Heart right ventricle (tissue), 16 donors: ENCODE data around the gene TTLL12. TPM values are rescaled to one million over a fixed set of nuclear protein-coding genes. Genes with fewer than 3 reads are reported as not detected.

Experiments used
- ATAC-seq, 8 donors: fragments of 200-7000 bp; cut with Tn5 transposase; one replicate each; pipeline ENCODE4 v1.9.1; 2020; ENCODE audit warnings: mild to moderate bottlenecking in 8 of 8, moderate library complexity in 8 of 8, moderate number of reproducible peaks in 1 of 8
- DNase-seq, 2 donors: peaks; one replicate each; pipeline ENCODE4 v3.0.0-alpha.2; 2020
- H3K27ac ChIP-seq, 10 donors: fragments of 200-600 bp; sonication (generic) in 2 of 10; one replicate each; pipeline versions ENCODE4 v1.5.0 to v1.8.0; 2020 to 2022; ENCODE audit warnings: mild to moderate bottlenecking in 3 of 10
- H3K27me3 ChIP-seq, 7 donors: fragments of 200-600 bp; one replicate each; pipeline ENCODE4 v1.8.0; 2021 to 2022; ENCODE audit warnings: mild to moderate bottlenecking in 2 of 7
- H3K36me3 ChIP-seq, 9 donors: fragments of 200-600 bp; sonication (generic) in 1 of 9; one replicate each; pipeline versions ENCODE4 v1.5.0 to v1.8.0; 2020 to 2022; ENCODE audit warnings: mild to moderate bottlenecking in 2 of 9
- H3K4me1 ChIP-seq, 9 donors: fragments of 200-600 bp; sonication (generic) in 1 of 9; one replicate each; pipeline versions ENCODE4 v1.5.0 to v1.8.0; 2020 to 2022; ENCODE audit warnings: mild to moderate bottlenecking in 4 of 9
- H3K4me3 ChIP-seq, 10 donors: fragments of 200-600 bp; sonication (generic) in 2 of 10; one replicate each; pipeline versions ENCODE4 v1.5.0 to v1.8.0; 2020 to 2022; ENCODE audit warnings: mild to moderate bottlenecking in 7 of 10, moderate library complexity in 2 of 10
- H3K9me3 ChIP-seq, 11 donors: fragments of 200-600 bp in 10 of 11; sonication (generic) in 2 of 11; one replicate each; pipeline versions ENCODE4 v1.5.0 to v1.8.0; 2013 to 2022; ENCODE audit warnings: mild to moderate bottlenecking in 2 of 11, control low read depth in 1 of 11, moderate library complexity in 1 of 11
- CTCF ChIP-seq, 9 donors: fragments of 200-600 bp; sonication (generic) in 2 of 9; IDR thresholded peaks; one replicate each; pipeline versions ENCODE4 v1.5.0 to v1.8.0; 2021 to 2022; ENCODE audit warnings: antibody characterized with exemption in 9 of 9, mild to moderate bottlenecking in 5 of 9, moderate library complexity in 1 of 9
- WGBS, 2 donors: extraction: QIAGEN DNeasy Blood & Tissue Kit; methylation state at CpG; one replicate each; pipeline ENCODE4 v1.1.7; 2013; ENCODE audit warnings: inconsistent platforms in 1 of 2; 5-methylcytosine and 5-hydroxymethylcytosine counted together
- intact Hi-C, 10 donors: fragments of 100-400 bp; cut with DNase I; formaldehyde crosslinking; loops; one replicate each; pipeline versions ENCODE4 v1.11.1 to v1.14.2; 2022
- polyA plus RNA-seq, 2 donors: library from polyadenylated mRNA; stranded (reverse); fragments of 200-250 nt; gene quantifications; one replicate each; pipeline ENCODE4 v1.2.3, GENCODE V29; 2013
- total RNA-seq, 10 donors: library from RNA; stranded (reverse); fragmentation: NEBNext Ultra II Directional in 3 of 10; extraction: Animal tissue kit (Norgen Biotek cat#: 25700) in 3 of 10; gene quantifications; one replicate each; pipeline versions ENCODE4 v1.2.1 to v1.2.4, GENCODE V29; 2021 to 2023
- donor health status: Arrhythmogenic right ventricular cardiomyopathy.
- donor health status: ischemic (EF 13 %, LVEDD 7.1; RV severe dilation, severe dysfunction).
- donor health status: healthy with polysubstance abuse.
- donor health status: DM: no; HTN: yes; CAD: no.
- donor health status: DM: no; HTN: no; CAD: no.
- donor health status: ischemic (EF 25% LVEDD 6.9; RV normal size, moderate dysfunction).
- donor health status: ischemic (EF 25% LVEDD 5.7; RV mildly dilated, moderate dysfunction).
- donor health status: healthy.
- donor health status: DM: yes; HTN: yes; CAD: no.
- donor health status: Ischemic cardiomyopathy.
- donor health status: ischemic (EF 35%, LVEDD 5.7; RV mildly dilated, moderate dysfunction).
- donor health status: nonischemic (EF 11% LVEDD 7.7; RV severe dilation, severe dysfunction).
- donor health status: DM: yes; HTN: yes; CAD: no.
- donor health status: PGD.
- donor health status: ischemic (EF 29% LVEDD 5.4; RV normal size, mild dysfunction).
- donor health status: nonischemic (EF 23%, LVEDD 6.1; RV moderate dilation, normal function).

The TTLL12 gene
- total and polyA plus RNA-seq, 12 donors: 8.0 to 18.9 (median 9.6) TPM

GRCh38 chr22:43176090-43176489 lies 10.8 kb downstream of the TTLL12 start:
- ATAC-seq: peak in 1 of 8 donors; percentile 11
- 70 to 81% methylated on average over 15 of the region's 15 CpGs for WGBS, 2 donors
- Histone ChIP-seq H3K27ac (no peak overlapping the region), H3K4me3 (no peak overlapping the region), H3K9me3 (no peaks in the 10 kb centered on the region), H3K36me3 (peaks cover 0 to 80% (median 24%) of the 10 kb centered on the region in 9 donors), H3K27me3 (no peaks in the 10 kb centered on the region), H3K4me1 (no peaks in the 10 kb centered on the region)
- DNase-seq: no peak
- intact Hi-C loops: no loop called here
- TF ChIP-seq CTCF (IDR thresholded peaks at IDR 0.05): no peak

- Histone ChIP-seq H3K27me3 (no peaks in the 10 kb centered on the region), H3K4me1 (no peaks in the 10 kb centered on the region), H3K36me3 (peaks cover 0 to 82% (median 26%) of the 10 kb centered on the region in 9 donors), H3K27ac (no peak overlapping the region), H3K9me3 (no peaks in the 10 kb centered on the region), H3K4me3 (no peak overlapping the region)
- WGBS, 2 donors: 91 to 93% methylated on average over 9 of the region's 9 CpGs
- DNase-seq: no peak
- intact Hi-C loops: no loop called here
- ATAC-seq: no peak
- TF ChIP-seq CTCF (IDR thresholded peaks at IDR 0.05): no peak
Observed at GRCh38 chr22:43174941-43175531, 11.9 kb downstream of the TTLL12 start.

DNA sequence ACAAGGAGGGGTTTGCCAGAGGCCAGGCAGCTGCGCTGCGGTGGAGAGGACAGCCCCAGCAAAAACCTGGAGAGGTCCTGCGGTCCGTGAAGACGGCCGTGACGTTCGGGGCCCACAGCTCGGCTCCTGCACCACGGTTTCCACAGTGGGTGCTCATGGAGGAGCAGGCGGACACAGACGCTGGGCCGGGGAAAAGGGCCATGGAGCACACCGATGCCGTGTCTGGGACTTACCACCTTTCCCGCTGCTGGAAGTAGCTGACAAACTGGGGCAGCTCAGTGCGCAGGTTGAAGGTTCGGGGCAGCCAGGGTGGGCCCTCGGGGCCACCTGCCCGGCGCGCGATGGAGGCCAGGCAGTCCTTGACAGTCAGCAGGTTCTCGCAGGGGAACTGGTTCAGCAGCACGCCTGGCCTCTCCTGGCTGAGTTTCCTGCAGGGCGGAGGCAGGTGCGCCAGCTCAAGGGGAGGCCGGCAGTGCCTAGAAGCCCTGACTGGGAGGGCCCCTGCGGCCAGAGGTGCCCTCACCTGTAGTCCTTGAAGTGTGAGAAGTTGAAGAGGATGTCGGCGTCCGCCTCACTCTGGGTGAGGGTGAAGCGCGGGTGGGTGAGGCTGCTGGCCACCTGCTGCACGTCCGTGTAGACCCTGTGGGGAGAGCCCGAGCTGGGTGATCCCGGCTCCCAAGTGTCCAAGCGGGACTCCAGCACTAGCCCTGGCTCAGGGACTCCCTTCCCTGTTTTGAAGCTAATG lies 12.8 kb downstream of the TTLL12 start:
- no peaks in the 10 kb centered on the region for H3K4me1 ChIP-seq
- WGBS, 2 donors: 97 to 98% methylated on average over 39 of the region's 39 CpGs
- no peak for TF ChIP-seq CTCF (IDR thresholded peaks at IDR 0.05)
- DNase-seq: no peak
- no peaks in the 10 kb centered on the region for H3K9me3 ChIP-seq
- peaks cover 0 to 78% (median 26%) of the 10 kb centered on the region in 9 donors for H3K36me3 ChIP-seq
- no peaks in the 10 kb centered on the region for H3K27me3 ChIP-seq
- H3K4me3 ChIP-seq: no peak overlapping the region
- H3K27ac ChIP-seq: no peak overlapping the region
- intact Hi-C loops: no loop called here
- ATAC-seq: no peak

DNA sequence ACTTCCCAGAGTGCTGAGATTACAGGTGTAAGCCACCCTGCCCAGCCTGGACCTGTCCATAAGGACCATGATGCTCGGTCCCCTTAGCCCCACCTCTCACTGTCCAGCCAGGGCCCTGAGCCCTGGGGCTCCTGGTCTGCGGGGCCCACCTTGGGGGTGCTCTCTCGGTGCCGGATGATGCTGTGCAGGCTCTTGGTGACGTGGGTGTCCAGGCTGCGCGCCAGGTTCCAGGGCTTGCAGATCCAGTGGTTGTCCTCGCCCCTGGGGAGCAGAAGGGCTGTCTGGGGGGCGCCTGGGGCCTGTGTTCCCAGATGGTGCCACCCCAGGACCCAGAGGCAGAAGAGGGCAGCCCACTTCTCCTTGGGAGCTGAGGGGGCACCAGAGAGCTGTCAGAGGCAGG lies 13.4 kb downstream of the TTLL12 start:
- Histone ChIP-seq H3K27ac (no peak overlapping the region), H3K27me3 (no peaks in the 10 kb centered on the region), H3K4me3 (no peak overlapping the region), H3K4me1 (no peaks in the 10 kb centered on the region), H3K36me3 (peaks cover 0 to 73% (median 21%) of the 10 kb centered on the region in 9 donors), H3K9me3 (no peaks in the 10 kb centered on the region)
- intact Hi-C loops: no loop called here
- no peak for TF ChIP-seq CTCF (IDR thresholded peaks at IDR 0.05)
- WGBS, 2 donors: 86 to 97% methylated on average over 9 of the region's 9 CpGs
- DNase-seq: no peak
- no peak for ATAC-seq
